GM12878 (cell line): Measurements from ENCODE around the gene CSH1. TPM values are rescaled to one million over a fixed set of nuclear protein-coding genes. Genes with fewer than 3 reads are reported as not detected.
A peak's percentile ranks its signal among the peaks of the same experiment; 100 is the strongest.

ENCODE experiments used
- BHLHE40 ChIP-seq, 2 experiments: fragments of 450-650 bp in 1 of 2; IDR thresholded peaks; 2 replicates each; pipeline ENCODE4 v1.6.1; 2011 to 2017; ENCODE audit warnings: low read depth in 2 of 2, borderline replicate concordance in 1 of 2, improper control_type of control experiment in 1 of 2, low read length in 1 of 2, mild to moderate bottlenecking in 1 of 2
- CREM ChIP-seq: IDR thresholded peaks from 2 replicates; pipeline ENCODE4 v1.6.1; 2014; ENCODE audit warnings: antibody characterized with exemption, low read depth
- EP300 ChIP-seq, 2 experiments: fragments of 150-350 bp in 1 of 2; IDR thresholded peaks; 2 replicates each; pipeline ENCODE4 v1.6.1; 2011 to 2012; ENCODE audit warnings: low read depth in 2 of 2, low read length in 2 of 2, borderline replicate concordance in 1 of 2, improper control_type of control experiment in 1 of 2, inconsistent platforms in 1 of 2; ENCODE audit not compliant: control insufficient read depth in 1 of 2
- FOS ChIP-seq: IDR thresholded peaks from 3 replicates; pipeline ENCODE4 v1.6.1; 2011; ENCODE audit warnings: borderline replicate concordance; ENCODE audit not compliant: insufficient read length; ENCODE audit errors: extremely low read depth
- FOXK2 ChIP-seq: fragments of 450-650 bp; IDR thresholded peaks from 2 replicates; pipeline ENCODE4 v1.6.1; 2017; ENCODE audit warnings: mild to moderate bottlenecking, moderate library complexity
- FOXM1 ChIP-seq: IDR thresholded peaks from 2 replicates; pipeline ENCODE4 v1.6.1; 2012; ENCODE audit warnings: low read depth, mild to moderate bottlenecking, inconsistent platforms, low read length, moderate library complexity
- GATAD2B ChIP-seq: fragments of 450-650 bp; conservative IDR thresholded peaks from 2 replicates; pipeline ENCODE4 v1.6.1; 2017; ENCODE audit warnings: low read depth, mild to moderate bottlenecking, moderate library complexity
- KLF5 ChIP-seq: fragments of 450-650 bp; IDR thresholded peaks from 2 replicates; pipeline ENCODE4 v1.6.1; 2014; ENCODE audit warnings: mild to moderate bottlenecking; ENCODE audit not compliant: partially characterized antibody
- LARP7 ChIP-seq: fragments of 450-650 bp; IDR thresholded peaks from 2 replicates; pipeline ENCODE4 v1.6.1; 2017; ENCODE audit warnings: mild to moderate bottlenecking
- POLR2AphosphoS2 ChIP-seq: IDR thresholded peaks from 2 replicates; pipeline ENCODE4 v1.6.1; 2011; ENCODE audit warnings: low read depth, mild to moderate bottlenecking, low read length, improper control_type of control experiment, moderate library complexity
- RB1 ChIP-seq: fragments of 450-650 bp; formaldehyde crosslinking; IDR thresholded peaks from 2 replicates; pipeline ENCODE4 v1.6.1; 2017; ENCODE audit warnings: mild to moderate bottlenecking, borderline replicate concordance
- RELA ChIP-seq: fragments of 450-650 bp; IDR thresholded peaks from 2 replicates; pipeline ENCODE4 v1.8.0; 2014; ENCODE audit warnings: borderline replicate concordance; ENCODE audit not compliant: partially characterized antibody
- RFX5 ChIP-seq: IDR thresholded peaks from 2 replicates; pipeline ENCODE4 v1.6.1; 2011; ENCODE audit warnings: low read depth, low read length, improper control_type of control experiment
- SIN3A ChIP-seq: IDR thresholded peaks from 2 replicates; pipeline ENCODE4 v1.6.1; 2012; ENCODE audit warnings: low read depth, low read length, improper control_type of control experiment
- SRF ChIP-seq, 2 experiments: IDR thresholded peaks; 2 replicates each; pipeline ENCODE4 v1.6.1; 2011; ENCODE audit warnings: low read depth in 2 of 2, low read length in 2 of 2, mild to moderate bottlenecking in 1 of 2, moderate library complexity in 1 of 2
- TBL1XR1 ChIP-seq: IDR thresholded peaks from 2 replicates; pipeline ENCODE4 v1.6.1; 2012; ENCODE audit warnings: low read depth, low read length, improper control_type of control experiment
- ZNF274 ChIP-seq: IDR thresholded peaks from one replicate; pipeline ENCODE4 v1.8.0; 2011; ENCODE audit not compliant: insufficient read length, insufficient read depth
- polyA plus RNA-seq, 11 experiments: library from polyadenylated mRNA; depleted of rRNA in 4 of 11; unstranded in 6 of 11; stranded (reverse) in 5 of 11; fragments of >200 nt; fragmentation: Nextera tagmentation in 4 of 11; fragmentation: Illumina TruSeq in 1 of 11; extraction: Ambion mirVana in 4 of 11; extraction: Trizol in 1 of 11; gene quantifications; 1 replicate in 1 of 11; 2 replicates in 10 of 11; pipeline versions ENCODE4 v1.2.1 to v1.2.3, GENCODE V29; 2011 to 2016; ENCODE audit warnings: inconsistent platforms in 2 of 11, missing spikeins in 2 of 11, low read depth in 1 of 11
- total RNA-seq, 4 experiments: library from RNA; depleted of rRNA in 3 of 4; stranded (reverse); fragments of >200 nt in 3 of 4; fragmentation: Illumina TruSeq in 1 of 4; extraction: Trizol in 1 of 4; gene quantifications; 2 replicates each; pipeline versions ENCODE4 v1.2.1 to v1.2.3, GENCODE V29; 2013 to 2021
- TF ChIP-seq, protein P1 (sequence below): IDR thresholded peaks from 2 replicates; pipeline ENCODE4 v1.6.1; 2011; ENCODE audit warnings: borderline replicate concordance, low read depth, mild to moderate bottlenecking, moderate library complexity, low read length; ENCODE audit not compliant: insufficient read depth, poor library complexity, severe bottlenecking
- TF ChIP-seq, protein P2 (sequence below): fragments of 450-650 bp; formaldehyde crosslinking; IDR thresholded peaks from 2 replicates; pipeline ENCODE4 v1.4.0; 2020; ENCODE audit warnings: mild to moderate bottlenecking, moderate library complexity
- TF ChIP-seq, protein P3 (sequence below), 3 experiments: IDR thresholded peaks in 2 of 3; conservative IDR thresholded peaks in 1 of 3; 2 replicates each; pipeline ENCODE4 v1.5.1; 2011; ENCODE audit warnings: low read depth in 3 of 3, low read length in 3 of 3, mild to moderate bottlenecking in 3 of 3, control low read depth in 2 of 3, moderate library complexity in 2 of 3, inconsistent platforms in 1 of 3, mixed read lengths in 1 of 3; ENCODE audit not compliant: control insufficient read depth in 2 of 3, insufficient read depth in 1 of 3; ENCODE audit errors: extremely low read depth in 1 of 3
- TF ChIP-seq, protein P4 (sequence below): IDR thresholded peaks from 2 replicates; pipeline ENCODE4 v1.6.1; 2011; ENCODE audit warnings: borderline replicate concordance, low read depth, mild to moderate bottlenecking, moderate library complexity, mixed read lengths, low read length; ENCODE audit not compliant: insufficient read depth; ENCODE audit errors: extremely low read length

CSH1 gene
- total and polyA plus RNA-seq, 10 of the 15 experiments (the other 5 are each of a cell fraction or from before 2014, with no cell fraction given) = not detected

DNA sequence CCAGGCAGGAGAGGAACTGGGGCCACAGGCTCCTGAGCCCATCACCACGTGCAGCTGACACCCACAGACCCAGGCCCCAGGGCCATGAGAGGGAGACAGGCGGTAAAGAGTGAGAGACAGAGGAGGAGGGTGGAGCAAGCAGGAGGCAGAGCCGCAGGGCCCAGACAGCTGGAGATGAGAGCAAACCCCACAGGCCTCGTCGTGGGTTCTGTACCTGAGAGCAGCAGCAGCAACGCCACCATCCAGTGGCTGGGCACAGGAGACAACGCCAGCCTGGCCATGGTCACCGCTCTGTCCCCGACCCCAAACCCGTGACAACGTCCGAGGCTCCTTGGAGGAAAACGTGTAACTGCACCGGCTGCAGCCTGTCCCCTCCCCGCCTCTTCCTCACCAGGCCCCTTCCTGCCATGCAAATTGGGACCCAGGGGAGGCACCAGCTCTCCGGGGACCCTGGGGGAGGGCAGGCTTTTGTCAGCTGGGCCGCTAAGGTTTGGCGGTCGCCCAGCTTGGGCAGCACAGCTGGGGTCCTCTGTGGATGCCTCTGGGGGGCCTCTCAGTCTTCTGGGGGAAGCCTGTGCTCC is 35.7 kb upstream of the CSH1 start, which contains the start of gene CD79B (continued):
- TF ChIP-seq, protein P1, sequence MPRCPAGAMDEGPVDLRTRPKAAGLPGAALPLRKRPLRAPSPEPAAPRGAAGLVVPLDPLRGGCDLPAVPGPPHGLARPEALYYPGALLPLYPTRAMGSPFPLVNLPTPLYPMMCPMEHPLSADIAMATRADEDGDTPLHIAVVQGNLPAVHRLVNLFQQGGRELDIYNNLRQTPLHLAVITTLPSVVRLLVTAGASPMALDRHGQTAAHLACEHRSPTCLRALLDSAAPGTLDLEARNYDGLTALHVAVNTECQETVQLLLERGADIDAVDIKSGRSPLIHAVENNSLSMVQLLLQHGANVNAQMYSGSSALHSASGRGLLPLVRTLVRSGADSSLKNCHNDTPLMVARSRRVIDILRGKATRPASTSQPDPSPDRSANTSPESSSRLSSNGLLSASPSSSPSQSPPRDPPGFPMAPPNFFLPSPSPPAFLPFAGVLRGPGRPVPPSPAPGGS = no peak
- TF ChIP-seq, protein P2, sequence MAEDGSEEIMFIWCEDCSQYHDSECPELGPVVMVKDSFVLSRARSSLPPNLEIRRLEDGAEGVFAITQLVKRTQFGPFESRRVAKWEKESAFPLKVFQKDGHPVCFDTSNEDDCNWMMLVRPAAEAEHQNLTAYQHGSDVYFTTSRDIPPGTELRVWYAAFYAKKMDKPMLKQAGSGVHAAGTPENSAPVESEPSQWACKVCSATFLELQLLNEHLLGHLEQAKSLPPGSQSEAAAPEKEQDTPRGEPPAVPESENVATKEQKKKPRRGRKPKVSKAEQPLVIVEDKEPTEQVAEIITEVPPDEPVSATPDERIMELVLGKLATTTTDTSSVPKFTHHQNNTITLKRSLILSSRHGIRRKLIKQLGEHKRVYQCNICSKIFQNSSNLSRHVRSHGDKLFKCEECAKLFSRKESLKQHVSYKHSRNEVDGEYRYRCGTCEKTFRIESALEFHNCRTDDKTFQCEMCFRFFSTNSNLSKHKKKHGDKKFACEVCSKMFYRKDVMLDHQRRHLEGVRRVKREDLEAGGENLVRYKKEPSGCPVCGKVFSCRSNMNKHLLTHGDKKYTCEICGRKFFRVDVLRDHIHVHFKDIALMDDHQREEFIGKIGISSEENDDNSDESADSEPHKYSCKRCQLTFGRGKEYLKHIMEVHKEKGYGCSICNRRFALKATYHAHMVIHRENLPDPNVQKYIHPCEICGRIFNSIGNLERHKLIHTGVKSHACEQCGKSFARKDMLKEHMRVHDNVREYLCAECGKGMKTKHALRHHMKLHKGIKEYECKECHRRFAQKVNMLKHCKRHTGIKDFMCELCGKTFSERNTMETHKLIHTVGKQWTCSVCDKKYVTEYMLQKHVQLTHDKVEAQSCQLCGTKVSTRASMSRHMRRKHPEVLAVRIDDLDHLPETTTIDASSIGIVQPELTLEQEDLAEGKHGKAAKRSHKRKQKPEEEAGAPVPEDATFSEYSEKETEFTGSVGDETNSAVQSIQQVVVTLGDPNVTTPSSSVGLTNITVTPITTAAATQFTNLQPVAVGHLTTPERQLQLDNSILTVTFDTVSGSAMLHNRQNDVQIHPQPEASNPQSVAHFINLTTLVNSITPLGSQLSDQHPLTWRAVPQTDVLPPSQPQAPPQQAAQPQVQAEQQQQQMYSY (CRISPR knock-in tag) = no peak
- TF ChIP-seq, protein P3, sequence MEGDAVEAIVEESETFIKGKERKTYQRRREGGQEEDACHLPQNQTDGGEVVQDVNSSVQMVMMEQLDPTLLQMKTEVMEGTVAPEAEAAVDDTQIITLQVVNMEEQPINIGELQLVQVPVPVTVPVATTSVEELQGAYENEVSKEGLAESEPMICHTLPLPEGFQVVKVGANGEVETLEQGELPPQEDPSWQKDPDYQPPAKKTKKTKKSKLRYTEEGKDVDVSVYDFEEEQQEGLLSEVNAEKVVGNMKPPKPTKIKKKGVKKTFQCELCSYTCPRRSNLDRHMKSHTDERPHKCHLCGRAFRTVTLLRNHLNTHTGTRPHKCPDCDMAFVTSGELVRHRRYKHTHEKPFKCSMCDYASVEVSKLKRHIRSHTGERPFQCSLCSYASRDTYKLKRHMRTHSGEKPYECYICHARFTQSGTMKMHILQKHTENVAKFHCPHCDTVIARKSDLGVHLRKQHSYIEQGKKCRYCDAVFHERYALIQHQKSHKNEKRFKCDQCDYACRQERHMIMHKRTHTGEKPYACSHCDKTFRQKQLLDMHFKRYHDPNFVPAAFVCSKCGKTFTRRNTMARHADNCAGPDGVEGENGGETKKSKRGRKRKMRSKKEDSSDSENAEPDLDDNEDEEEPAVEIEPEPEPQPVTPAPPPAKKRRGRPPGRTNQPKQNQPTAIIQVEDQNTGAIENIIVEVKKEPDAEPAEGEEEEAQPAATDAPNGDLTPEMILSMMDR (IDR thresholded peaks at IDR 0.05 in 2 of 3, conservative IDR thresholded peaks at IDR 0.05 in 1 of 3; ENCODE audit: control insufficient read depth in 2 of 3, extremely low read depth in 1 of 3, insufficient read depth in 1 of 3, low read depth in 3 of 3, low read length in 3 of 3) = no peak
- TF ChIP-seq CREM = no peak
- TF ChIP-seq RFX5 = no peak
- TF ChIP-seq EP300 (IDR thresholded peaks at IDR 0.05; ENCODE audit: borderline replicate concordance in 1 of 2, control insufficient read depth in 1 of 2, low read depth in 2 of 2, low read length in 2 of 2) = peak; percentile 5 to 33; a peak in 2 of 4 replicates
- TF ChIP-seq BHLHE40 (IDR thresholded peaks at IDR 0.05; ENCODE audit: borderline replicate concordance in 1 of 2, low read depth in 2 of 2, low read length in 1 of 2) = peak; percentile 80 to 83
- TF ChIP-seq SRF (IDR thresholded peaks at IDR 0.05; ENCODE audit: low read depth in 2 of 2, low read length in 2 of 2) = no peak
- TF ChIP-seq, protein P4, sequence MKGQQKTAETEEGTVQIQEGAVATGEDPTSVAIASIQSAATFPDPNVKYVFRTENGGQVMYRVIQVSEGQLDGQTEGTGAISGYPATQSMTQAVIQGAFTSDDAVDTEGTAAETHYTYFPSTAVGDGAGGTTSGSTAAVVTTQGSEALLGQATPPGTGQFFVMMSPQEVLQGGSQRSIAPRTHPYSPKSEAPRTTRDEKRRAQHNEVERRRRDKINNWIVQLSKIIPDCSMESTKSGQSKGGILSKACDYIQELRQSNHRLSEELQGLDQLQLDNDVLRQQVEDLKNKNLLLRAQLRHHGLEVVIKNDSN = no peak
- no peak for TF ChIP-seq FOS
- TF ChIP-seq ZNF274 = no peak
- peak; percentile 36; the same call in 1 of the 2 replicates for TF ChIP-seq TBL1XR1
- TF ChIP-seq LARP7 = no peak
- peak; percentile 76 for TF ChIP-seq SIN3A
- TF ChIP-seq RELA = peak; percentile 27
- peak; percentile 41 for TF ChIP-seq KLF5
- TF ChIP-seq RB1 = peak; percentile 95
- 0 out of 2 replicates have a peak, but pooled peaks have one; percentile 46 for TF ChIP-seq FOXK2
- no peak for TF ChIP-seq FOXM1
- peak; percentile 98 for TF ChIP-seq GATAD2B
- TF ChIP-seq POLR2AphosphoS2 = peak; percentile 83
